ENCODE data around the gene SLC26A11.

- TF ChIP-seq YY1 (IDR thresholded peaks at IDR 0.05; ENCODE audit: insufficient read depth, insufficient read length) (no peak), SUZ12 (IDR thresholded peaks at IDR 0.05; ENCODE audit: extremely low read depth, insufficient read depth, insufficient read length) (no peak)
These were observed 46.3 kb upstream of the SLC26A11 start for GRCh38 chr17:80173916-80174315.

Measured in NT2/D1 (cell line).